H1 (cell line): ENCODE data around the gene PIK3R1.

ENCODE experiments used
- ATF3 ChIP-seq: IDR thresholded peaks from 2 replicates; pipeline ENCODE4 v1.6.1; 2011; ENCODE audit warnings: low read depth, mild to moderate bottlenecking, low read length; ENCODE audit not compliant: insufficient read depth
- CTCF ChIP-seq, 3 experiments: IDR thresholded peaks; 1 replicate in 2 of 3; 2 replicates in 1 of 3; pipeline versions ENCODE4 v1.5.1 to v1.6.1; 2011; ENCODE audit warnings: low read length in 3 of 3, mild to moderate bottlenecking in 3 of 3, inconsistent platforms in 2 of 3, low read depth in 1 of 3, moderate library complexity in 1 of 3; ENCODE audit not compliant: insufficient read depth in 1 of 3; ENCODE audit errors: control extremely low read depth in 1 of 3
- EGR1 ChIP-seq: IDR thresholded peaks from 2 replicates; pipeline ENCODE4 v1.6.1; 2011; ENCODE audit warnings: low read depth, low read length, borderline replicate concordance
- EZH2 ChIP-seq: fragments of 200-600 bp; sonication (generic); IDR thresholded peaks from 2 replicates; pipeline ENCODE4 v1.7.1; 2012; ENCODE audit warnings: low read depth, mild to moderate bottlenecking, moderate library complexity, low read length, inconsistent platforms; ENCODE audit not compliant: severe bottlenecking
- POLR2AphosphoS5 ChIP-seq: IDR thresholded peaks from 2 replicates; pipeline ENCODE4 v1.6.1; 2011; ENCODE audit warnings: low read depth, low read length
- RXRA ChIP-seq: IDR thresholded peaks from 2 replicates; pipeline ENCODE4 v1.6.1; 2011; ENCODE audit warnings: low read depth, mild to moderate bottlenecking, low read length, moderate library complexity; ENCODE audit not compliant: insufficient read depth
- SP1 ChIP-seq: IDR thresholded peaks from 2 replicates; pipeline ENCODE4 v1.6.1; 2011; ENCODE audit warnings: low read depth, low read length
- ZNF274 ChIP-seq: IDR thresholded peaks from 2 replicates; pipeline ENCODE4 v1.7.0; 2012; ENCODE audit warnings: low read length, borderline replicate concordance; ENCODE audit errors: extremely low read depth

- TF ChIP-seq EZH2 (no peak), ZNF274 (no peak), CTCF (IDR thresholded peaks at IDR 0.05; ENCODE audit: control extremely low read depth in 1 of 3, insufficient read depth in 1 of 3, low read depth in 1 of 3, low read length in 3 of 3) (no peak), POLR2AphosphoS5 (no peak), SP1 (no peak), RXRA (no peak), EGR1 (no peak), ATF3 (no peak)
These were observed 89.0 kb downstream of the PIK3R1 start for GRCh38 chr5:68304421-68305052.
